ENCODE results near the gene FGFR4. TPM values are rescaled to one million over a fixed set of nuclear protein-coding genes. Genes with fewer than 3 reads are reported as not detected.

Gene FGFR4
- total RNA-seq, 6 experiments from 2014 or later: 0.14 to 0.53 (median 0.33) TPM; not detected in 1

- no peak overlapping the region for H3K4me3 Mint-ChIP-seq
- H3K9me3 Mint-ChIP-seq: no peaks in the 10 kb centered on the region
- DNase-seq: no peak
- H3K4me1 Mint-ChIP-seq (ENCODE audit: low read depth): peaks cover 19% of the 10 kb centered on the region
- H3K36me3 Mint-ChIP-seq (ENCODE audit: low read depth): no peaks in the 10 kb centered on the region
- no peak for TF ChIP-seq CTCF (IDR thresholded peaks at IDR 0.05)
- peaks cover 3% of the 10 kb centered on the region for H3K27me3 Mint-ChIP-seq (ENCODE audit: insufficient read depth)
- no peak overlapping the region for H3K27ac Mint-ChIP-seq
Measured at GRCh38 chr5:177098470-177099141, 11.9 kb downstream of the FGFR4 start.

GRCh38 chr5:177099422-177100093 is 12.8 kb downstream of the FGFR4 start:
- H3K4me3 Mint-ChIP-seq: no peak overlapping the region
- no peaks in the 10 kb centered on the region for H3K9me3 Mint-ChIP-seq
- no peak overlapping the region for H3K27ac Mint-ChIP-seq
- no peaks in the 10 kb centered on the region for H3K36me3 Mint-ChIP-seq (ENCODE audit: low read depth)
- no peak for DNase-seq
- peaks cover 18% of the 10 kb centered on the region for H3K4me1 Mint-ChIP-seq (ENCODE audit: low read depth)
- peaks cover 5% of the 10 kb centered on the region for H3K27me3 Mint-ChIP-seq (ENCODE audit: insufficient read depth)
- no peak for TF ChIP-seq CTCF (IDR thresholded peaks at IDR 0.05)

GRCh38 chr5:177100714-177101121 is 14.0 kb downstream of the FGFR4 start:
- peaks cover 12% of the 10 kb centered on the region; the same call in 1 of the 2 replicates for H3K4me1 Mint-ChIP-seq (ENCODE audit: low read depth)
- no peak overlapping the region for H3K27ac Mint-ChIP-seq
- H3K9me3 Mint-ChIP-seq: no peaks in the 10 kb centered on the region
- H3K27me3 Mint-ChIP-seq (ENCODE audit: insufficient read depth): peaks cover 2% of the 10 kb centered on the region
- no peaks in the 10 kb centered on the region for H3K36me3 Mint-ChIP-seq (ENCODE audit: low read depth)
- no peak for TF ChIP-seq CTCF (IDR thresholded peaks at IDR 0.05)
- H3K4me3 Mint-ChIP-seq: no peak overlapping the region
- DNase-seq: peak; percentile 22

- H3K9me3 Mint-ChIP-seq: no peaks in the 10 kb centered on the region
- no peak for TF ChIP-seq CTCF (IDR thresholded peaks at IDR 0.05)
- H3K4me1 Mint-ChIP-seq (ENCODE audit: low read depth): peaks cover 10% of the 10 kb centered on the region; the same call in 1 of the 2 replicates
- peaks cover 4% of the 10 kb centered on the region; the same call in 1 of the 2 replicates for H3K27me3 Mint-ChIP-seq (ENCODE audit: insufficient read depth)
- no peak for DNase-seq
- H3K4me3 Mint-ChIP-seq: no peak overlapping the region
- no peak overlapping the region for H3K27ac Mint-ChIP-seq
- H3K36me3 Mint-ChIP-seq (ENCODE audit: low read depth): no peaks in the 10 kb centered on the region
Measured at GRCh38 chr5:177103523-177104253, 17.0 kb downstream of the FGFR4 start.

GRCh38 chr5:177105691-177106476 is 19.2 kb downstream of the FGFR4 start:
- TF ChIP-seq CTCF (IDR thresholded peaks at IDR 0.05): no peak
- H3K9me3 Mint-ChIP-seq: no peaks in the 10 kb centered on the region
- peaks cover 10% of the 10 kb centered on the region; the same call in 1 of the 2 replicates for H3K27me3 Mint-ChIP-seq (ENCODE audit: insufficient read depth)
- H3K36me3 Mint-ChIP-seq (ENCODE audit: low read depth): no peaks in the 10 kb centered on the region
- H3K4me3 Mint-ChIP-seq: no peak overlapping the region
- no peak overlapping the region for H3K27ac Mint-ChIP-seq
- 0 out of 2 replicates have a peak, but pooled peaks cover 3% of the 10 kb centered on the region for H3K4me1 Mint-ChIP-seq (ENCODE audit: low read depth)
- DNase-seq: no peak
